GM18498 (cell line): Measurements from ENCODE around the gene IL20RA.

ENCODE experiments used
- ATAC-seq: cut with Tn5 transposase; IDR thresholded peaks from one replicate; pipeline ENCODE4 v1.9.1; 2021; ENCODE audit warnings: mild to moderate bottlenecking, moderate library complexity; ENCODE audit not compliant: unreplicated experiment

Gene IL20RA

GRCh38 chr6:137046871-137047412, 2.2 kb upstream of the IL20RA start:
- ATAC-seq = no peak

DNA sequence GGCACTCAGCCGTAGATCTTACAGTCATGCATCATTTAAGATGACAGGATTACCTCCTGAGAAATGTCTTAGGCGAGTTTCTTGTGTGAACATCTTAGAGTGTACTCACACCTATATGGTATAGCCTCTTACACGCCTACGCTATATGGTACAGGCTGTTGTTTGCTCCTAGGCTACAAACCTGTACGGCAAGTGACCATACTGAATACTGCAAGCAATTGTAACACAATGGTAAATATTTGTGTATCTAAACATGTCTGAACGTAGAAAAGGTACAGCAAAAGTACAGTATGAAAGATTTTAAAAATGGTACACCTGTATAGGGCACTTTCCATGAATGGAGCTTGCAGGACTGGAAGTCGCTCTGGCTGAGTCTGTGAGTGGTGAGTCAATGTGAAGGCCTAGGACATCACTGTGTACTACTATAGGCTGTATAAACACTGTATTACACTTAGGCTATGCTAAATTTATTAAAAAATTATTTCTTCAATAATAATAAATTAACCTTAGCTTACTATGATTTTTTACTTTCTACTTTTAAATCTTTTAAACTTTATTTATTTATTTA, 541 bp upstream of the IL20RA start:
- ATAC-seq = no peak

DNA sequence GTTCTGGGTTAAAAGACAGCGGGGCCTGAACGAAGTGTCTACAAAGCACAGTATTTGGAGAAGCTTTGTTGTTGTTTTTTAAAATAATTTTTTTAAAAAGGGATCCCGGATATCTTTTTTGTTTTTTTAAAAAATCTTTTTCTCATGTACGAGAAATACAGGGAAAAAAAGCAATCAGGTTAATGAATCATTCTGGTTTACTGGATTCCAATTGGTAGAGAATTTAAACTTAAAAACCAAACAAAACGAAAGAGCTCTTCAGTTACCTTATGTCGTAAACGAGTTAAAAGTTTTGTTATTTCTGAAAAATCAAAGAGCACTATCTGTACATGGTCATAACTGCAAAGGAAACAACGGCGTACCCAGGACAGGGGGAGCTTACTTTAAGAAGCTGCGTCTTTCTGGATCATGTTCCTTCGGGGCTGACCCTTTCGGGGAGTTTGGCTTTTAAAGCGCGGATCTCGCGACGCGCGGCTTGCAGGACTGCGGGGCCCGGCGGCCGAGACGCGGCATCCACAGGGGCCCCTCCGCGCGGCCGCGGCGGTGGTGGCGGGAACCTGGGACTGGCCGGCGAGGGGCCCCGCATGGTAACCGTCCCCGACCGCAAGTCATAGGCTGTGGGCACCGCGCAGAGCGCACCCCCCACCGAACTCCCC, 927 bp downstream of the IL20RA start:
- peak; percentile 41 for ATAC-seq

DNA sequence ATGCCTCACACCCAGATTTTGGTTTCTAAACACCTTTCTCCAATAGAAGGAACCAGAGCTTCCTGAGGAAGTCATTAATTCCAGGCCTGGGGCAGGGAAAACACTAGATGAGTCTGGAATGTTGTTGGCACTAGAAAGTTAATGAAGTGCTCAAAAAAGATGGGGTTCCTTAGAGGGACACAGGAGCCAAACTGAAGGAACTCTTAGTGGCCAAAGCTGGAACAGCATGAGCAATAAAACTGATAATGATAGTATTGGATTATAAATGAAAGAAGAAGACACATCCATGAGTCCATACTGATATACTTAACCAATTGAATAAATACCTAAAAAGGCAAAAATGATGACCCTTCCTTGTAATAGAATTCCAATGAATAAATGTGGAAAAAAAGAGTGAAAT, 4.4 kb downstream of the IL20RA start:
- no peak for ATAC-seq

DNA sequence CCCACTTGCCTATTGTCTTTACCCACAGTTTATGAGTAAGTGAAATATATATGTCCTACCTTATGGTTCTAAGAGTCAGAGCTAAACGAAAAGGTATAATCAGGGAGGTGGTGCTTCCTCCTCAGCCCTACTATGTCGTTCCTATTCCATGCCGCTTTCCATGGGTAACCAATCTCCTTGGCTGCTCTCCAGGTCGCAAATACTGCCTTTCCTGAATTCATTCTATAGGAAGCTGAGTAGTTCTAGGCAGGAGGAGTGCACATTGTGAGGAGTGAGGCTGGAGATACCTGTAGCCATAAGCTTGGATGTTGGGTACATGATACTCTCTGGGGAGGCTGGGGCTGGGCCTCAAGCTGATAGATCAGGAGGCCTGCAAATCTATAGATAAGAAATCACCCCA, 5.8 kb downstream of the IL20RA start:
- ATAC-seq = no peak

GRCh38 chr6:137036566-137037300, 8.0 kb downstream of the IL20RA start:
- ATAC-seq = no peak

DNA sequence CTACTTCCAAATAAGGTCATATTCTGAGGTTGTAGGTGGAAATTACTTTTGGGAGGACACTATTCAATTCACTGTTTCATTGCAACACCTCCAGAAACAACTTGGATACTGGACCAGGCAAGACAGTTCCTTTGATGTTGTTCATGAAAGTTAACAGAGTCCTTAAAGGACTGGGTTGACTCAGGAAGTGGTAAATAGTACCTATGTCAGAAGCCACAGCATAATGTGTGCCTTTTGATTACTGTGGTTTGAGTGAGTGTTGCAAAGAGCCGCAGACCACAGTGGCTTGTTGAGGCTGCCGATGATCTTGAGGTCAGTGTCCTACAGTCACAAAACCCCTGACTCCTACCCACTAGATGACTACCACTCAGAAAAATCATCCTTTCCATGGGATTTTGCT, 10.9 kb downstream of the IL20RA start:
- ATAC-seq = peak; percentile 99

DNA sequence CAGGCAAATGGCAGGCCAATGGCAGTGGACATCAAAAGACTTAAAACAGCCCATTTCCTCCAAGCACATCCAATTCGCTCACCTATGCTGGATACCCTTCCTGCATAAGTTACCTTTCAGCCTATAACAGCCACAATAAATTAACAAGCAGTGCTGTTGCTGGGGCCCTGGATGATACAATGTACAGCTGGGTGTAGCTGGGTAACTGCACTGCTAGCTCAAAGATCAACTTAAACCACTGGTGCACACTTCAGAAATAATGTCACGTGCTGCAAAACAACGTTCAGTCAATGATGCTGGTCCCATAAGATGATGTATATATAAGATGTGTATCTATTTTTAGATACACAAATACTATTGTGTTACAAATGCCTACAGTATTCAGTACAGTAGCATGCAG, 13.6 kb downstream of the IL20RA start:
- no peak for ATAC-seq

DNA sequence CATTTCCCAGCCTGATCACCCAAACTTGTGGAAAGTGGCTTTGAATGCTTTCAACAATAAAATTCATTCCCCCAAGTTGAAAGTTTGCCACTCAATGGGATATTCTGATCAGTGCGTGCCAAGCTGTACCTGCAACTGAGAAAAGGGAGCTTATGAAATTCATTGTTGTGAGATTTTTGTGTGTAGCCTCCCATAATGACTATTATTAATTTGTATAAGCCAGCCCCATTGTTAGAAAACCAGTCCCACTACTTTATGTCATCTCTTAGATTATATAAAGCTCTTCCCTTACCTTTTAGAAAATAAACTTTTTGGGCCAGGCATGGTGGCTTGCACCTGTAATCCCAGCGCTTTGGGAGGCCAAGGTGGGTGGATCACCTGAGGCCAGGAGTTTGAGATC, 15.9 kb downstream of the IL20RA start:
- no peak for ATAC-seq

DNA sequence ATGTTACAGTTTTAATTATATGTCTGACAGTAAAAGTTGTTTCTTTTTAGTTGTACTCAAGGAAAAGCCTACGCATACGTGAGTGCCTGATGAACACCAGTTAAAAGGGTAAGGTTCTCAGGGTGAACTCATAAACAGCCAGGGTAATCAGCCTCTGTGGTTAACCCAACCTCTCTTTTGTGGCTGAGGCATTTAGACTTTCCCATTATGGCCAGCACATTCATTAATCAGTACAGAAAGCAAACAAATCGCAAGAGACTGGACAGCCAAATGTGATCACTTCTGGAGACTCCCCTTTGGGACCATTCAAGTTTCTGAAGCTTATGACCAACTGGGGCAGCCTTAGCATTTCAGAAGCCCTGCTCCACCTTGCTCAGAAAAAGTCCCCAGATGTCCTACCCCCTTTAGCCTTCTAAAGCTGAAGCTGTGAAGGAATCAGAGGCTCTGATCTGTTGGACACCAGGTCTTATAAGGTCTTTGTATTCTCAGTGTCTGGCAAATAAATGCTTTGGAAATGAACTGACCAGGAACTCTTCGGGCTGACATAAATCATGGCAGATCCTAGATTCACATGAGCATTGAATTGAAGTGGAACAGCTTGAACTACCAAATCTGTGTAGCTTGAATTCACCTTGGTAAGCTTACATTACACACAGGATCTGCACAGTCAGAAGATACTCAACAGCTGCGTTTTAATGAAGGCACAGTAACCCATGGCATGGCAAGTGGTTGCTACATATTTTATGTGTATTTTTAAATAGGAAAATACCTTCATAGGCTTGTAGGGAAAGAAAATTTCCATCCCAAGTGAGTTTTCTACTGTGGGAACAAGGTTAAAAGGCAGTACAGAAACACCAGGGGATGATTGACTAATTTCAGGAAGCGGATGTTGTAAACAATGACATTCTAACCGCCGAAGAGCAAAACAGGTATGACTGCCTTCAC, 18.7 kb downstream of the IL20RA start:
- no peak for ATAC-seq

DNA sequence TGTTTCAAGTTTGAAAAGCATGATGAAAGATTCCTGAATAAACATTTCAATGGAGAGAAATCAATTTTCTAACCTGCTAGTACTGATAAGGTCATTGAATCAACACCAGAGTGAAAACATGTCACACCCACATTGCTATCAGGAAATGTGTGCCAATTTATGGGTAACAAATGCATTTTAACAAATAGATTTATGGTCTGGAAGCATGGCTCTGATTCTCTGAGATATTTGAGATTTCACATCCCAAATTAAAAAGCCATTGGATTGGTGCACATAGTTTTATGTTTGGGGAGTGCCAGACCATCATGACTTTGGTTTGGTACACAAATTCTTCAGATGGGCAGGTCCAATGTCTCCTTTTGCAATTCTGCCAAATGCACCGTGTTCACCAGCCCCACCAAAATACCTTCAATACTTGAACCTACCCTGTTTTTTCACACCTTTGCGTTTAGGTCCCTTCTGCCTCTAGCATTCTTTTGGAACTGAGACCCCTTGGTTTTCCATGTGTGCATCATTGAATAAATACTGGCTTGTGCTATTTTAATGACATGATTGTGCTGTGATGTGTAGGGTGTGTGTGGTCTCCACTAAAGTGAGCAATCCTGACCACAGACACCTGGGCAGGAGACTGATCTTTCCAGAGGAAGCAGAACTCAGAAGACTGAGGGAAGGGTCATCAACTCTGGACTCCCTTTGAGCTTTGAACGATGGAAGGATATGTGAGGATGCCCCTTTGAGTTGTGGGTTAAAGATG, 20.4 kb downstream of the IL20RA start:
- no peak for ATAC-seq

DNA sequence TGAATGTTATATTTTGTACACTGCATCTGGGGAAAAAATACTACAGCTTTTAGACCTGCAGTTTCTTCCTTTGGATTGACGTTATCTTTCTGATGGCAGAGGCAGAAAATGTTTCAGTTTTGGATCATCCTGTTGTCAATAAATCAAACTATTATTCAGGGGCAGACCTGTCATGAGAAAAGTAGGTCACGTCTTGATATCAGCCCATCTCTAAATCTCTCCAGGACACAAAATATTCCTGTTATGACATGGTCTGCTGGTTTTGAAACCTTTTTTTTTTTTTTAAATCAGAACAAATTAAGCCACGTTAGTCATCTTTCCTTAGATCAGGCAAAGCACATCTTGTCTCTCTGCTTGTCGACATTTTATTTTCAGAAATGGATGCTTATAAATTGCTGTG, 24.0 kb downstream of the IL20RA start:
- no peak for ATAC-seq

DNA sequence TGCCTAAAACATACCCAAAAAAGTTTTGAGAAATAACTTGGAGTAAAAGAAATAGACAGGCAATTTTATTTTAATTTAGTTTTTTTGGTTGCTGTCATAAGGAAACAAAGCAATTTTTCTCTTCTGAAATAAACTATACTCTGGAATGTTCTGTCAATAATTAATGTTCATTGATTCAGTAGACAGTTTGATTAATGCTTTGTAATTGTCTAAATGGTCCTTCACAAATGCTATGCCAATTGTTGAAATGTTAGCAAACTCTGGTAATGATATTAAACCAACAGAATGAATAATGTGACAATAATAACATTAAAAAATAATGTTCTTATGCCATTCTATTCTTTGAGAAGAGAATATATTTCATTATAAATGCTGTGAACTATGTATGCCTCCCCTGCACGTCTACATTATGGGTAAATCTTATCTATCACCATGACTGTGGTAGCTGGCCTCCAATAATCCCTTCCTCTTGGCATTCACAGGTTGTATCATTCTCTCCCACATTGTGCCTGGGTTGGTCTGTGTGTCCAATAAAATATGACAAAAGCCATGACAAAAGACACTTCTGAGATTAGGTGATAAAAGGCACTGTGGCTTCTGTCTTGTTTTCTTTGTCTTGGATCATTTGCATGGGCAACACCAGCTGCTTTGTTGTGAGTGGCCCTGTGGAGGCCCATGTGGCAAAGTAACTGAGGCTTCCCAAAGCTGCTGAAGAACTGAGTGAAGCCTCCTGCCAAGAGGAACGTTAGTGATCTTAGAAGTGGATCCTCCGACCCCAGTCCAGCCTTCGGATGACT, 25.1 kb downstream of the IL20RA start:
- ATAC-seq = no peak

- no peak for ATAC-seq
Observed at GRCh38 chr6:137017081-137017480, 27.7 kb downstream of the IL20RA start.

- no peak for ATAC-seq
Observed at GRCh38 chr6:137016356-137016755, 28.4 kb downstream of the IL20RA start.

DNA sequence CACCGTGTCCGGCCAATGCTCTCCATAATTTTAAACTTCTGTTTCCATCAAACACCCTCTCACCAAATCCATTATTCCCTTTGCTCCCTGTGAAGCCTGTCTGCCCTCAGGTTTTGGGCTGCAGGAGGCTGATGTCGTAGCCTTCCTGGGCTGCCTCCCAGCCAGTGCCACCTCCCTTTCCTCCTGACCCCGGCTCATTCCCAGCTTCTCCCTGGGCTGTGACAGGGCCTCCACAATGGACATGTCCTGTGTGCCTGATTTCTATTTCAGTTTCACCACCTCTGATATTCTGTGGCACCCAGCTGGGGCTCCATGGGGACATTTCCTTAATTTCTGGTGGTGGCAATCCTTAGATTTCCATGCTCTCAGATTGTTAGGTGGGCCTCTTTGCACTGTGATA, 28.8 kb downstream of the IL20RA start:
- no peak for ATAC-seq

GRCh38 chr6:137013738-137014602, 30.8 kb downstream of the IL20RA start:
- no peak for ATAC-seq

DNA sequence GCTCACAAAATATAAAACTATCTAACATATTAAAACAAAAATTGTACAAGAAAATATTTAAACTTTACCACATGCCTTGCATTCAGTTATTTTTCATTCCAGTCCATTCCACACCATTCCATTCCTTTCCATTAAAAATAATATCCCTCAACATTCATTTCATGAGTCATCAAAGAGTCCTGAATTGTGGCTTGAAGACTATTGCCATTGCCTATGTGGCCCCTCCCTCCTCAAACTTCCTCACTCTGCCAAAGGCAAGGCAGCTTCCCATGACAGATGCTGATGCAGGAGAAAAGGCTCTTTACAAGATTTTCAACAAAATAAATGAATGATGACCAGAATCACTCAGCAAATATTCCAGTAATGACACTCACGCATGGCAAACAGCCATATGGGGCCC, 31.7 kb downstream of the IL20RA start:
- ATAC-seq = no peak

DNA sequence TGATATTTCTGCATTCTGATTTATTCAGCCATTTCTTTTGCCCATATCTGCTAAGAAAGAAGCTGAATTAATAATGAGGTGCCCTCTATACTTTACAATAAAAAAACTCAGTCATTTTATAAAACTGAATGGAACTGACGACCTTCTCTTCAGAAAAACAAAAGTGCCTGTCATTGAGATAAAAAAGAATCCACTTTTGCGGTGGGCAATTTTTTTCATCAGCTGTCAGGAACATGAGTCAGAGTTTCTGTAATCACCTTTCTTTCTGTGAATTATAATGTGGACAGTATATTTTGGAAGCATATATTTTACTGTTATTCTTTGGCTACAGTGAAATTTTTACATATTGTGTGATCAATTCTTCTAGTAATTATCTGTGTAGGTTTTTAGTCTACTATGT, 33.4 kb downstream of the IL20RA start:
- ATAC-seq = no peak
